ENCODE data around the gene SPR.
A peak's percentile ranks its signal among the peaks of the same experiment; 100 is the strongest.
"Not testable (repeated sequence)": the region's sequence is repeated elsewhere in the genome, so short reads cannot be mapped to it uniquely, and the experiment has no call there.

The SPR gene

DNA sequence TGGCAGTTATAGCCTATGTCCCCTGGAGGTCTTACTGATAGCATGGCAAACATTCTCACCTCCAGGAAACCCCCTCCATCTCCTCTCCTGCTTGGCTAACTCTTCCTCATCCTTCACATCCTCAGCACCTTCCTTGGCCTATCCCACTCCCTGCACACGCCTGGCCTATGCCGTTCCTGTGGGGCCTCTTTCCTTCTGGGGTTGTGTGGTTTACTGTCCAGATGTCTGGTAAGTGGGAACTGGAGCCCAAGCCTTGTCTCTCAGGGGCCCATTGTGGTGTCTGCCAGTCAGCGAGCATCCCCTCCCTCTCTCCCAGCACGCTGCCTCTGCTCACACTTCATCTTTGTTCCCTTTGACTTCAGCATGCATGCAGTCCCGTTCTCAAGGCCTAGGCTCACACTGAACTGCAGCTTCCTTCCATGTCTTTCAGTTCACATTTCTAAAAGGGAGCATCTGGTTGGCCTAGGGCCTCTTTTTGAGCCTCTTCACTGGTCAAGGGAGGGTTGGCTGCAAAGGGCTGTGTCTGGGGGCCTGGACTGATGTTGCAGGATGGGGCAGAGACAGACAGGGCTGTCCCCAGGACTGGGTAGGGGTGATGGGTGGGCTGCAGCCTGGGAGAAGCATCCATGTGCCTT lies 13.1 kb downstream of the SPR start:
- Histone ChIP-seq H3K9me3 (ENCODE audit: control insufficient read depth, insufficient read depth, low read depth, low read length) (no peaks in the 10 kb centered on the region), H3K36me3 (ENCODE audit: control insufficient read depth in 2 of 2, insufficient read depth in 1 of 2, low read length in 2 of 2) (no peaks in the 10 kb centered on the region), H3K27ac (ENCODE audit: extremely low read depth, low read depth, low read length) (no peak overlapping the region), H3K4me3 (ENCODE audit: low read depth, low read length) (no peak overlapping the region), H3K4me1 (ENCODE audit: control insufficient read depth, insufficient read depth, low read length) (no peaks in the 10 kb centered on the region)
- no peak for TF ChIP-seq ZNF266 (tag by site-specific recombination; IDR thresholded peaks at IDR 0.05; ENCODE audit: low read depth)
- TF ChIP-seq ZNF596 (tag by site-specific recombination; IDR thresholded peaks at IDR 0.05), result no peak
- TF ChIP-seq ZBTB21 (tag by site-specific recombination; IDR thresholded peaks at IDR 0.05), result no peak
- TF ChIP-seq ZNF404 (tag by site-specific recombination; IDR thresholded peaks at IDR 0.05), result no peak
- no peak for TF ChIP-seq ZNF76 (tag by site-specific recombination; IDR thresholded peaks at IDR 0.05; ENCODE audit: borderline replicate concordance, low read depth)
- TF ChIP-seq REPIN1 (tag by site-specific recombination; IDR thresholded peaks at IDR 0.05; ENCODE audit: low read depth), result no peak
- TF ChIP-seq, protein P1, sequence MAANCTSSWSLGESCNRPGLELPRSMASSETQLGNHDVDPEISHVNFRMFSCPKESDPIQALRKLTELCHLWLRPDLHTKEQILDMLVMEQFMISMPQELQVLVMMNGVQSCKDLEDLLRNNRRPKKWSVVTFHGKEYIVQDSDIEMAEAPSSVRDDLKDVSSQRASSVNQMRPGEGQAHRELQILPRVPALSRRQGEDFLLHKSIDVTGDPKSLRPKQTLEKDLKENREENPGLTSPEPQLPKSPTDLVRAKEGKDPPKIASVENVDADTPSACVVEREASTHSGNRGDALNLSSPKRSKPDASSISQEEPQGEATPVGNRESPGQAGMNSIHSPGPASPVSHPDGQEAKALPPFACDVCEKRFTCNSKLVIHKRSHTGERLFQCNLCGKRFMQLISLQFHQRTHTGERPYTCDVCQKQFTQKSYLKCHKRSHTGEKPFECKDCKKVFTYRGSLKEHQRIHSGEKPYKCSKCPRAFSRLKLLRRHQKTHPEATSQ (tag by site-specific recombination; IDR thresholded peaks at IDR 0.05), result no peak
- no peak for TF ChIP-seq ZFP37 (tag by site-specific recombination; IDR thresholded peaks at IDR 0.05)
- TF ChIP-seq, protein P2, sequence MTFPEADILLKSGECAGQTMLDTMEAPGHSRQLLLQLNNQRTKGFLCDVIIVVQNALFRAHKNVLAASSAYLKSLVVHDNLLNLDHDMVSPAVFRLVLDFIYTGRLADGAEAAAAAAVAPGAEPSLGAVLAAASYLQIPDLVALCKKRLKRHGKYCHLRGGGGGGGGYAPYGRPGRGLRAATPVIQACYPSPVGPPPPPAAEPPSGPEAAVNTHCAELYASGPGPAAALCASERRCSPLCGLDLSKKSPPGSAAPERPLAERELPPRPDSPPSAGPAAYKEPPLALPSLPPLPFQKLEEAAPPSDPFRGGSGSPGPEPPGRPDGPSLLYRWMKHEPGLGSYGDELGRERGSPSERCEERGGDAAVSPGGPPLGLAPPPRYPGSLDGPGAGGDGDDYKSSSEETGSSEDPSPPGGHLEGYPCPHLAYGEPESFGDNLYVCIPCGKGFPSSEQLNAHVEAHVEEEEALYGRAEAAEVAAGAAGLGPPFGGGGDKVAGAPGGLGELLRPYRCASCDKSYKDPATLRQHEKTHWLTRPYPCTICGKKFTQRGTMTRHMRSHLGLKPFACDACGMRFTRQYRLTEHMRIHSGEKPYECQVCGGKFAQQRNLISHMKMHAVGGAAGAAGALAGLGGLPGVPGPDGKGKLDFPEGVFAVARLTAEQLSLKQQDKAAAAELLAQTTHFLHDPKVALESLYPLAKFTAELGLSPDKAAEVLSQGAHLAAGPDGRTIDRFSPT (tag by site-specific recombination; IDR thresholded peaks at IDR 0.05), result no peak
- CTCF ChIA-PET, result interaction anchor here (0.6 to 1.2 kb wide), 2 partner anchors 13 to 332 kb away, joined by 3 read pairs; partner anchors contain the start of gene SPR
- POLR2A ChIA-PET, result interaction anchor here (0.5 kb wide), 1 partner anchor 11 kb away, joined by 4 read pairs; no protein-coding TSS in a partner anchor

DNA sequence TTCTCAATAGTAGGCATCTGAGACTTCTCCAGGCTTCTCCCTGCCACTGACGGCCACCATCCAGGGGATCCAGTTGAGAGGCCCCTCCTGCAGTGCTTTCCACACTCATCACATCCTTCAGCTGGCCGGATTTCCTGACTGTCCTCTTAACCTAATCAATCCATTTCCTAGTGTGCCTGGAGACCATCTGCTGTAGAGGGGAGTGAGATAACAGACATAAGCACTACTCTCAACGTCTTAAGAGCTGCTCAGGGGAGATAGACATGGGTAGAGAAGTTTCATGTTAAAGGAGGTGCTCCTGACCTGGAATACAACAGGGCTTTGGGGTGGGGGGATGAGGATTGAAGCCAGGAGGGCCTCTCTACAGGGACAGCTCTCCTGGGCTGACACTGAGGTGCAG lies 14.2 kb downstream of the SPR start:
- H3K36me3 ChIP-seq (ENCODE audit: control insufficient read depth in 2 of 2, insufficient read depth in 1 of 2, low read length in 2 of 2), result no peaks in the 10 kb centered on the region
- TF ChIP-seq KLF16 (tag by site-specific recombination; IDR thresholded peaks at IDR 0.05) (no peak), ZNF274 (IDR thresholded peaks at IDR 0.05; ENCODE audit: low read length) (no peak), ZNF274 (tag by site-specific recombination; IDR thresholded peaks at IDR 0.05; ENCODE audit: borderline replicate concordance) (no peak), ZNF623 (tag by site-specific recombination; IDR thresholded peaks at IDR 0.05) (no peak), EGR2 (tag by site-specific recombination; IDR thresholded peaks at IDR 0.05; ENCODE audit: low read depth) (no peak), WT1 (tag by site-specific recombination; IDR thresholded peaks at IDR 0.05) (no peak)
- POLR2A ChIA-PET, result no interaction called here
- H3K4me1 ChIP-seq (ENCODE audit: control insufficient read depth, insufficient read depth, low read length), result no peaks in the 10 kb centered on the region
- no peak overlapping the region for H3K4me3 ChIP-seq (ENCODE audit: low read depth, low read length)
- CTCF ChIA-PET, result interaction anchor here (1.0 kb wide), 1 partner anchor 9 kb away, joined by 3 read pairs; no protein-coding TSS in a partner anchor
- no peak overlapping the region for H3K27ac ChIP-seq (ENCODE audit: extremely low read depth, low read depth, low read length)
- no peaks in the 10 kb centered on the region for H3K9me3 ChIP-seq (ENCODE audit: control insufficient read depth, insufficient read depth, low read depth, low read length)

DNA sequence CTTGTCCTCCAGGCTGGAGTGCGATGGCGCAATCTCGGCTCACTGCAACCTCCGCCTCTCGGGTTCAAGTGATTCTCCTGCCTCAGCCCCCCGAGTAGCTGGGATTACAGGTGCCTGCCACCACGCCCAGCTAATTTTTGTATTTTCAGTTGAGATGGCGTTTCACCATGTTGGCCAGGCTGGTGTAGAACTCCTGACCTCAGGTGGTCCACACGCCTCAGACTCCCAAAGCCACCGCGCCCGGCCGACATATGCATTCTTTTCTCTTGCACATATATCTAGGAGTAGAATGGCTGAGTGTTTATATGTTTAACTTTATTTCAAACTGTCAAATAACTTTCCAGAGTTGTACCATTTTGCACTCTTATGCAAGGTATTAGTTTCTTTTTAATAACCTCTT lies 20.2 kb downstream of the SPR start:
- H3K27ac ChIP-seq (ENCODE audit: extremely low read depth, low read depth, low read length); H3K4me3 ChIP-seq (ENCODE audit: low read depth, low read length); H3K36me3 ChIP-seq (ENCODE audit: control insufficient read depth in 2 of 2, insufficient read depth in 1 of 2, low read length in 2 of 2); H3K4me1 ChIP-seq (ENCODE audit: control insufficient read depth, insufficient read depth, low read length); H3K9me3 ChIP-seq (ENCODE audit: control insufficient read depth, insufficient read depth, low read depth, low read length): not testable (repeated sequence)
- POLR2A ChIA-PET, result interaction anchor here (0.7 kb wide), 2 partner anchors 136 to 622 kb away, joined by 4 read pairs; no protein-coding TSS in a partner anchor
- CTCF ChIA-PET, result interaction anchor here (0.9 to 2.0 kb wide), 3 partner anchors 10 to 19 kb away, joined by 4 to 17 read pairs (median 9); no protein-coding TSS in a partner anchor

DNA sequence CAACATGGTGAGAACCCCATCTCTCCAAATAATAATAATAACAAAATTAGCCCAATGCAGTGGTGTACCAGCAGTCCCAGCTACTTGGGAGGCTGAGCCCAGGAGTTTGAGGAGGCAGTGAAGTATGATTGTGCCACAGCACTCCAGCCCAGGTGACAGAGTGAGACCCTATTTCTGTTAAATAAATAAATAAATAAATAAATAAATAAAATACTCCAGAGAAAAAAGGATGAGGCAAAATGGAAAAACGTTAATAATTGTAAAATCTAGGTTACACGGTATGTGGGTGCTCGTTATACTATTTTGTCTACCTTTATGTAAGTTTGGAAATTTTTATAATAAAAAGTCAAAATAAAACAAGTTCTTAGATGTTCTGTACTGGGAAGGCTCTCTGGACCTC lies 21.5 kb downstream of the SPR start:
- Histone ChIP-seq H3K4me1 (ENCODE audit: control insufficient read depth, insufficient read depth, low read length) (no peaks in the 10 kb centered on the region), H3K4me3 (ENCODE audit: low read depth, low read length) (no peak overlapping the region), H3K27ac (ENCODE audit: extremely low read depth, low read depth, low read length) (no peak overlapping the region), H3K9me3 (ENCODE audit: control insufficient read depth, insufficient read depth, low read depth, low read length) (no peaks in the 10 kb centered on the region), H3K36me3 (ENCODE audit: control insufficient read depth in 2 of 2, insufficient read depth in 1 of 2, low read length in 2 of 2) (no peaks in the 10 kb centered on the region)
- ChIA-PET POLR2A (no interaction called here), CTCF (no interaction called here)
- TF ChIP-seq GLI2 (tag by site-specific recombination; IDR thresholded peaks at IDR 0.05; ENCODE audit: borderline replicate concordance, low read depth) (no peak), ZNF426 (tag by site-specific recombination; IDR thresholded peaks at IDR 0.05) (peak; percentile 31), ZNF335 (tag by site-specific recombination; conservative IDR thresholded peaks at IDR 0.05) (no peak), ZNF394 (tag by site-specific recombination; IDR thresholded peaks at IDR 0.05; ENCODE audit: borderline replicate concordance) (peak; percentile 50; the same call in 1 of the 2 replicates)
- TF ChIP-seq, protein P3, sequence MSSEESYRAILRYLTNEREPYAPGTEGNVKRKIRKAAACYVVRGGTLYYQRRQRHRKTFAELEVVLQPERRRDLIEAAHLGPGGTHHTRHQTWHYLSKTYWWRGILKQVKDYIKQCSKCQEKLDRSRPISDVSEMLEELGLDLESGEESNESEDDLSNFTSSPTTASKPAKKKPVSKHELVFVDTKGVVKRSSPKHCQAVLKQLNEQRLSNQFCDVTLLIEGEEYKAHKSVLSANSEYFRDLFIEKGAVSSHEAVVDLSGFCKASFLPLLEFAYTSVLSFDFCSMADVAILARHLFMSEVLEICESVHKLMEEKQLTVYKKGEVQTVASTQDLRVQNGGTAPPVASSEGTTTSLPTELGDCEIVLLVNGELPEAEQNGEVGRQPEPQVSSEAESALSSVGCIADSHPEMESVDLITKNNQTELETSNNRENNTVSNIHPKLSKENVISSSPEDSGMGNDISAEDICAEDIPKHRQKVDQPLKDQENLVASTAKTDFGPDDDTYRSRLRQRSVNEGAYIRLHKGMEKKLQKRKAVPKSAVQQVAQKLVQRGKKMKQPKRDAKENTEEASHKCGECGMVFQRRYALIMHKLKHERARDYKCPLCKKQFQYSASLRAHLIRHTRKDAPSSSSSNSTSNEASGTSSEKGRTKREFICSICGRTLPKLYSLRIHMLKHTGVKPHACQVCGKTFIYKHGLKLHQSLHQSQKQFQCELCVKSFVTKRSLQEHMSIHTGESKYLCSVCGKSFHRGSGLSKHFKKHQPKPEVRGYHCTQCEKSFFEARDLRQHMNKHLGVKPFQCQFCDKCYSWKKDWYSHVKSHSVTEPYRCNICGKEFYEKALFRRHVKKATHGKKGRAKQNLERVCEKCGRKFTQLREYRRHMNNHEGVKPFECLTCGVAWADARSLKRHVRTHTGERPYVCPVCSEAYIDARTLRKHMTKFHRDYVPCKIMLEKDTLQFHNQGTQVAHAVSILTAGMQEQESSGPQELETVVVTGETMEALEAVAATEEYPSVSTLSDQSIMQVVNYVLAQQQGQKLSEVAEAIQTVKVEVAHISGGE (tag by site-specific recombination; conservative IDR thresholded peaks at IDR 0.05; ENCODE audit: low read depth), result peak; percentile 28; the same call in 1 of the 2 replicates

Measured in HEK293 (cell line).